ENCODE measurements around the gene PLPPR1.

- no peak for TF ChIP-seq REST (IDR thresholded peaks at IDR 0.05; ENCODE audit: insufficient read depth in 1 of 2, low read depth in 2 of 2, low read length in 1 of 2)
- no peak for TF ChIP-seq CTCF (IDR thresholded peaks at IDR 0.05)
- TF ChIP-seq TCF7L2 (IDR thresholded peaks at IDR 0.05; ENCODE audit: low read depth, low read length): no peak
- no peak for TF ChIP-seq POLR2AphosphoS5 (IDR thresholded peaks at IDR 0.05; ENCODE audit: low read depth, low read length)
Measured at GRCh38 chr9:101369884-101370531, 341.5 kb downstream of the PLPPR1 start.

Data from Panc1 (cell line).